ENCODE data around the gene WDR88.
"Not testable (repeated sequence)": the region's sequence is repeated elsewhere in the genome, so short reads cannot be mapped to it uniquely, and the experiment has no call there.

WDR88 gene

DNA sequence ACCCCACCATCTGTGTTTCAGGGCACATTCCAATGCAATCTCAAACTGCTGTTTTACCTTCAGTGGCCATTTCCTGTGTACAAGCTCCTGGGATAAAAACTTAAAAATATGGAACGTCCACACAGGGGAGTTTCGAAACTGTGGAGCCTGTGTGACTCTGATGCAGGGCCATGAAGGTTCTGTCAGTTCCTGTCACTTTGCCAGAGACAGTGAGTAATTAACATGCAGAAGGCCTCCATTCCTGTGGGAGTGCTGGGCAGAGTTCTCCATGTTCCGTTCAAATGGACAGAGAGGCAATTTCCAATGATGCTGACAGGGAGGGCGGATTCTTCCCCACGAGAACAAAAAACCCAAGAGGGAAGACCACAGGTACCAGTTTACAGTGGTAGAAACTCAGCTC is 24.4 kb downstream of the WDR88 start:
- no peak for TF ChIP-seq CTCF (conservative IDR thresholded peaks at IDR 0.05; ENCODE audit: low read depth, low read length)
- peak; percentile 61 for DNase-seq (ENCODE audit: low read depth)
- no peak overlapping the region for H3K4me3 ChIP-seq (ENCODE audit: low read depth, low read length)

- H3K4me3 ChIP-seq (ENCODE audit: low read depth, low read length): no peak overlapping the region
- no peak for TF ChIP-seq CTCF (conservative IDR thresholded peaks at IDR 0.05; ENCODE audit: low read depth, low read length)
- DNase-seq (ENCODE audit: low read depth): no peak
Measured at GRCh38 chr19:33157906-33158305, 26.0 kb downstream of the WDR88 start.

GRCh38 chr19:33158365-33158764 is 26.5 kb downstream of the WDR88 start:
- no peak for DNase-seq (ENCODE audit: low read depth)
- no peak overlapping the region for H3K4me3 ChIP-seq (ENCODE audit: low read depth, low read length)
- TF ChIP-seq CTCF (conservative IDR thresholded peaks at IDR 0.05; ENCODE audit: low read depth, low read length): no peak

- DNase-seq (ENCODE audit: low read depth): no peak
- H3K4me3 ChIP-seq (ENCODE audit: low read depth, low read length): no peak overlapping the region
- no peak for TF ChIP-seq CTCF (conservative IDR thresholded peaks at IDR 0.05; ENCODE audit: low read depth, low read length)
Measured at GRCh38 chr19:33159149-33159548, 27.2 kb downstream of the WDR88 start.

DNA sequence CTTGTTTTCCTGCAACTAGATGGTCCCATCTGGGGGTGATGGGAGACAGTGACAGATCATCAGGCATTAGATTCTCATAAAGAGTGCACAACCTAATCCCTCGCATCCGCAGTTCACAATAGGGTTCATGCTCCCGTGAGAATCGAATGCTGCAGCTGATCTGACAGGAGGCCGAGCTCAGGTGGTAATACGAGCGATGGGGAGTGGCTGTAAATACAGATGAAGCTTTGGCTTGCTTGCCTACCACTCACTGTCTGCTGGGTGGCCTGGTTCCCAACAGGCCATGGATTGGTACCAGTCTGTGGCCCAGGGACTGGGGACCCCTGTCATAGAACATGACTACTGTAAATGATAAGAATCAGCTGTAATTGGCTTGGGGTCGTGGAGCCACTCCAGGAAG is 28.0 kb downstream of the WDR88 start:
- TF ChIP-seq CTCF (conservative IDR thresholded peaks at IDR 0.05; ENCODE audit: low read depth, low read length): no peak
- H3K4me3 ChIP-seq (ENCODE audit: low read depth, low read length): no peak overlapping the region
- no peak for DNase-seq (ENCODE audit: low read depth)

DNA sequence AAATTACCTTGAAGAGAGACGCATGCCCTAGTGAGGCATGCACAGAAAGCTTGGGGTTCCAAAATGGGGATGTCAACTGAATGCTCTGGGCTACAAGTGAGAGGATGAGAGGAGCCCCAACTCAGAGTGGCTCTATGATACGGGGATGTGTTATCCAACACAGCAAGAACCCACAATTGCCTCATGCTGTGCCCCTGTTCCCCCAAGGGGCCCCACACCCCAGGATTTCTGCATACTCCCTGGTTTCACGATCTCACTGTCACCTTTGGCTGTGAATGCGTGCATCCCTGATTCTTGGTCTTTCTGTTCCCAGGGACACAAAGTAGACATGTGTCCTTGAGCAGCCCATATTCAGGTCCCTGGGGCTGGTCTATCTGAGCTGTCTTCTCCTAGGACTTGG is 29.3 kb downstream of the WDR88 start:
- TF ChIP-seq CTCF (conservative IDR thresholded peaks at IDR 0.05; ENCODE audit: low read depth, low read length): no peak
- no peak for DNase-seq (ENCODE audit: low read depth)
- no peak overlapping the region for H3K4me3 ChIP-seq (ENCODE audit: low read depth, low read length)

GRCh38 chr19:33163481-33163880 is 31.6 kb downstream of the WDR88 start:
- no peak for TF ChIP-seq CTCF (conservative IDR thresholded peaks at IDR 0.05; ENCODE audit: low read depth, low read length)
- no peak overlapping the region for H3K4me3 ChIP-seq (ENCODE audit: low read depth, low read length)
- no peak for DNase-seq (ENCODE audit: low read depth)

GRCh38 chr19:33166037-33166436 is 34.1 kb downstream of the WDR88 start:
- H3K4me3 ChIP-seq (ENCODE audit: low read depth, low read length); DNase-seq (ENCODE audit: low read depth): not testable (repeated sequence)

Measured in choroid plexus epithelial cell (primary cell).